DND-41 (cell line): ENCODE results near the gene TRMT112.

Experiments used
- EZH2 ChIP-seq: IDR thresholded peaks from 3 replicates; pipeline ENCODE4 v1.6.1; 2012; ENCODE audit warnings: borderline replicate concordance, low read depth, mild to moderate bottlenecking, moderate library complexity, low read length, inconsistent platforms; ENCODE audit not compliant: severe bottlenecking
- TF ChIP-seq, protein P1 (sequence below): IDR thresholded peaks from 2 replicates; pipeline ENCODE4 v1.5.1; 2012; ENCODE audit warnings: borderline replicate concordance, low read length, moderate library complexity, mild to moderate bottlenecking; ENCODE audit not compliant: poor library complexity, severe bottlenecking; ENCODE audit errors: extremely low read depth

DNA sequence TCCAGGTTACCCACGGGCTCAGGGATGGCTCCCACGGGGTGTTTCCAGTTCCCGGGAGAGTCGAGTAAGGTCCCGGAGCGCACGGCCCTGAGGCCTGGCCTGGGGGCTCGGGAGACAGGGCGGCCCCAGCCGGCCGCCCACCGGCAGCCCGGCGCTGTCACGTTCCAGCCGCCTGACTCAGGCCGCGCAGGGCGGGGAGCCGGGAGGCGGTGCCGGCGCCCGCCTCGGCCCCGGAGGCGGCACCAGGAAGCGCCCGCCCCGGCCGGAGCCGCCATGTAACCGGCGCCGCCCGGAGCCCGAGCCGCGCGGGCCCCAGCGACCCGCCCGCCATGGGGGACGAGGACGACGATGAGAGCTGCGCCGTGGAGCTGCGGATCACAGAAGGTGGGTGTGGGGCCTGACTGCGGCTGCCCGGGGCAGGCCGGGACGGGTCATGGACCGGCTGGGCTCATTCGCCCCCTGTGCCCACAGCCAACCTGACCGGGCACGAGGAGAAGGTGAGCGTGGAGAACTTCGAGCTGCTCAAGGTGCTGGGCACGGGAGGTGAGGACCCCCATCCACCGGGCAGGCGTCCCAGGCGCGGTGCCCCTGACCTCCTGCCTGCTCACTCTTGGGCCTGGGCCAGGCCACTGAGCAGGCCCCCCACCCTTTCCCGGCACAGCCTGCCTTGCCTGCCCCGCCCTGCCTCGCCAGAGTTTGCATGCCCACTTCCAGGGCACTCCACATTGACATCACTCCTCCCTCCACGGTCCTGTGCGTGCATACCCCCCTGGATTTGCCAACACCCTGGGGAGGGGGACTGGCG lies 41.8 kb upstream of the TRMT112 start, which contains the start of gene RPS6KA4:
- TF ChIP-seq, protein P1, sequence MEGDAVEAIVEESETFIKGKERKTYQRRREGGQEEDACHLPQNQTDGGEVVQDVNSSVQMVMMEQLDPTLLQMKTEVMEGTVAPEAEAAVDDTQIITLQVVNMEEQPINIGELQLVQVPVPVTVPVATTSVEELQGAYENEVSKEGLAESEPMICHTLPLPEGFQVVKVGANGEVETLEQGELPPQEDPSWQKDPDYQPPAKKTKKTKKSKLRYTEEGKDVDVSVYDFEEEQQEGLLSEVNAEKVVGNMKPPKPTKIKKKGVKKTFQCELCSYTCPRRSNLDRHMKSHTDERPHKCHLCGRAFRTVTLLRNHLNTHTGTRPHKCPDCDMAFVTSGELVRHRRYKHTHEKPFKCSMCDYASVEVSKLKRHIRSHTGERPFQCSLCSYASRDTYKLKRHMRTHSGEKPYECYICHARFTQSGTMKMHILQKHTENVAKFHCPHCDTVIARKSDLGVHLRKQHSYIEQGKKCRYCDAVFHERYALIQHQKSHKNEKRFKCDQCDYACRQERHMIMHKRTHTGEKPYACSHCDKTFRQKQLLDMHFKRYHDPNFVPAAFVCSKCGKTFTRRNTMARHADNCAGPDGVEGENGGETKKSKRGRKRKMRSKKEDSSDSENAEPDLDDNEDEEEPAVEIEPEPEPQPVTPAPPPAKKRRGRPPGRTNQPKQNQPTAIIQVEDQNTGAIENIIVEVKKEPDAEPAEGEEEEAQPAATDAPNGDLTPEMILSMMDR = no peak
- TF ChIP-seq EZH2 = no peak
